HepG2 (cell line): ENCODE data around the gene DNAJB11. TPM values are rescaled to one million over a fixed set of nuclear protein-coding genes. Genes with fewer than 3 reads are reported as not detected.

Source experiments
- ARHGAP35 ChIP-seq: sonication (generic); formaldehyde crosslinking; IDR thresholded peaks from 2 replicates; pipeline ENCODE4 v1.9.0; 2022; ENCODE audit warnings: mild to moderate bottlenecking, inconsistent platforms, moderate library complexity, missing genetic modification reagents, borderline replicate concordance
- ARID2 ChIP-seq: sonication (generic); formaldehyde crosslinking; IDR thresholded peaks from 2 replicates; pipeline ENCODE4 v1.8.1; 2022; ENCODE audit warnings: mild to moderate bottlenecking, missing genetic modification reagents, borderline replicate concordance
- FOXM1 ChIP-seq: sonication (generic); formaldehyde crosslinking; IDR thresholded peaks from 2 replicates; pipeline ENCODE4 v1.5.0; 2020; ENCODE audit warnings: missing genetic modification reagents
- NAIF1 ChIP-seq: sonication (generic); formaldehyde crosslinking; IDR thresholded peaks from 2 replicates; pipeline ENCODE4 v1.5.0; 2020; ENCODE audit warnings: mild to moderate bottlenecking, missing genetic modification reagents, borderline replicate concordance
- SRF ChIP-seq: IDR thresholded peaks from 2 replicates; pipeline ENCODE4 v1.6.1; 2011; ENCODE audit warnings: mild to moderate bottlenecking, low read depth, low read length, moderate library complexity
- U2AF2 ChIP-seq: fragments of 200-400 bp; formaldehyde crosslinking; IDR thresholded peaks from 2 replicates; pipeline ENCODE4 v1.6.1; 2017; ENCODE audit warnings: low read depth, mild to moderate bottlenecking, low read length
- ZFP37 ChIP-seq: sonication (generic); formaldehyde crosslinking; IDR thresholded peaks from 2 replicates; pipeline ENCODE4 v1.4.0; 2020; ENCODE audit warnings: missing genetic modification reagents, borderline replicate concordance
- ZNF512 ChIP-seq: sonication (generic); formaldehyde crosslinking; IDR thresholded peaks from 2 replicates; pipeline ENCODE4 v1.4.0; 2020; ENCODE audit warnings: mild to moderate bottlenecking, missing genetic modification reagents
- ZNF652 ChIP-seq: IDR thresholded peaks from 2 replicates; pipeline ENCODE4 v1.6.1; 2016; ENCODE audit warnings: low read depth, borderline replicate concordance
- ZNF775 ChIP-seq: sonication (generic); formaldehyde crosslinking; IDR thresholded peaks from 2 replicates; pipeline ENCODE4 v1.4.0; 2020; ENCODE audit warnings: missing genetic modification reagents, mild to moderate bottlenecking, moderate library complexity, borderline replicate concordance
- polyA plus RNA-seq, 8 experiments: library from polyadenylated mRNA; depleted of rRNA in 3 of 8; stranded (reverse) in 7 of 8; unstranded in 1 of 8; fragments of >200 nt; fragmentation: Illumina TruSeq in 4 of 8; extraction: Trizol in 4 of 8; gene quantifications; 2 replicates each; pipeline versions ENCODE4 v1.2.1 to v1.2.3, GENCODE V29; 2011 to 2016; ENCODE audit warnings: low read depth in 4 of 8, missing spikeins in 1 of 8, mixed read lengths in 1 of 8; ENCODE audit not compliant: insufficient read depth in 1 of 8
- total RNA-seq, 5 experiments: library from RNA; depleted of rRNA; stranded (reverse); fragments of >200 nt; fragmentation: Illumina TruSeq; extraction: Trizol; gene quantifications; 2 replicates each; pipeline ENCODE4 v1.2.3, GENCODE V29; 2016; ENCODE audit warnings: low read depth in 1 of 5
- TF ChIP-seq, protein P1 (sequence below): IDR thresholded peaks from 2 replicates; pipeline ENCODE4 v1.6.1; 2012; ENCODE audit warnings: low read depth, low read length, improper control_type of control experiment
- TF ChIP-seq, protein P2 (sequence below): sonication (generic); formaldehyde crosslinking; conservative IDR thresholded peaks from 2 replicates; pipeline ENCODE4 v1.8.0; 2022; ENCODE audit warnings: missing genetic modification reagents
- TF ChIP-seq, protein P3 (sequence below): sonication (generic); formaldehyde crosslinking; IDR thresholded peaks from 2 replicates; pipeline ENCODE4 v1.5.0; 2020; ENCODE audit warnings: mild to moderate bottlenecking, missing genetic modification reagents, borderline replicate concordance

DNAJB11 gene
- total and polyA plus RNA-seq, 2 of the 13 experiments (the other 11 are each of a cell fraction or from before 2014, with no cell fraction given) = 41.0 to 132 TPM

DNA sequence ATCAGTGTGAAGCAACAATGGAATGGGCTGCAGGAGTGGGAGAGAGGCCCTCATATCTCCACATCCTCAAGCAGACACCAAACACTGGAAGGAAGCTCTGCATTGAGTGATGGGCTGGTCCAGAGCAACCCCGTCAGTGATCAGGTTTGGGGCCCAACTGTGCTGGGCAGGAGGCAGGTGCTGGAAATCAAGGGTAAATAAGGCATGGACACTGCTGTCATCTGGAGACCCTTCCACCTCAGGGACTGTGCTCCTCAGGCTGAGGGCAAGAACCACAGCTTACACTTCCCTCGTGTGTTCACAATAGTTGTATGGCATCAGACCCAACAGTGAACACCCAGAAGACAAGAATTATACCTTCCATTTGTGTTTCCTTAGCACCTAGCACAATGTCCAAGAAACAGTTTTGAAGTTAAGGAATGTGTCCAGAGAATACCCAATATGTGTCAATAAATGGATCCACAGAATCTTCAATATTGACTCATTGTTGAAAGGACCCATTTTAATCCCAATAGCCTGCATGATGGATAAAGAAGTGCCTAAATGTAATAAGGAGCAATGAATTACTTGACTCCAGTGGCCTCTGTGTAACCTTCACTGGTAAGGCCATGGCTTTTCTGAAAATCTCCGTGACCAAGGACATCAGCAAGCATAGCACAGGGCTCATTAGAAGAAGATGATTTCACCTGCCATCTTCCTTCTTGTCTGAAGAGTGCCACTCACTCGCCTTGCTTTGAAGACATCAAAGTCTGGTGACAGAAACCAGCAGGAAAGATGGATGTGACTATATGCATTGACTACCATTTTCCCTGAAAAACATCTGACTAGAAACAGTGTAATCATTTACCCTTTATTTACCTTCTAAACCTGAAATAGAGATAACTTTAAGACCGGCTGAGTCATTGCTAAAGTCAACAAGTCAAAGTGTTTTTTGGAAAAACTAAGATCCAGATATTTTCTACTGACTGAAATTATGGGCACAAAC lies 35.3 kb downstream of the DNAJB11 start (continued):
- TF ChIP-seq, protein P1, sequence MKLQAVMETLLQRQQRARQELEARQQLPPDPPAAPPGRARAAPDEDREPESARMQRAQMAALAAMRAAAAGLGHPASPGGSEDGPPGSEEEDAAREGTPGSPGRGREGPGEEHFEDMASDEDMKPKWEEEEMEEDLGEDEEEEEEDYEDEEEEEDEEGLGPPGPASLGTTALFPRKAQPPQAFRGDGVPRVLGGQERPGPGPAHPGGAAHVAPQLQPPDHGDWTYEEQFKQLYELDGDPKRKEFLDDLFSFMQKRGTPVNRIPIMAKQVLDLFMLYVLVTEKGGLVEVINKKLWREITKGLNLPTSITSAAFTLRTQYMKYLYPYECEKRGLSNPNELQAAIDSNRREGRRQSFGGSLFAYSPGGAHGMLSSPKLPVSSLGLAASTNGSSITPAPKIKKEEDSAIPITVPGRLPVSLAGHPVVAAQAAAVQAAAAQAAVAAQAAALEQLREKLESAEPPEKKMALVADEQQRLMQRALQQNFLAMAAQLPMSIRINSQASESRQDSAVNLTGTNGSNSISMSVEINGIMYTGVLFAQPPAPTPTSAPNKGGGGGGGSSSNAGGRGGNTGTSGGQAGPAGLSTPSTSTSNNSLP = peak; percentile 77
- TF ChIP-seq ZFP37 (CRISPR knock-in tag) (no peak), ARID2 (CRISPR knock-in tag) (peak; percentile 60; the same call in 1 of the 2 replicates), U2AF2 (no peak), SRF (no peak), ZNF775 (CRISPR knock-in tag) (no peak), FOXM1 (CRISPR knock-in tag) (no peak), NAIF1 (CRISPR knock-in tag) (no peak), ARHGAP35 (CRISPR knock-in tag) (no peak), ZNF512 (CRISPR knock-in tag) (no peak), ZNF652 (peak; percentile 63; the same call in 1 of the 2 replicates)
- TF ChIP-seq, protein P2, sequence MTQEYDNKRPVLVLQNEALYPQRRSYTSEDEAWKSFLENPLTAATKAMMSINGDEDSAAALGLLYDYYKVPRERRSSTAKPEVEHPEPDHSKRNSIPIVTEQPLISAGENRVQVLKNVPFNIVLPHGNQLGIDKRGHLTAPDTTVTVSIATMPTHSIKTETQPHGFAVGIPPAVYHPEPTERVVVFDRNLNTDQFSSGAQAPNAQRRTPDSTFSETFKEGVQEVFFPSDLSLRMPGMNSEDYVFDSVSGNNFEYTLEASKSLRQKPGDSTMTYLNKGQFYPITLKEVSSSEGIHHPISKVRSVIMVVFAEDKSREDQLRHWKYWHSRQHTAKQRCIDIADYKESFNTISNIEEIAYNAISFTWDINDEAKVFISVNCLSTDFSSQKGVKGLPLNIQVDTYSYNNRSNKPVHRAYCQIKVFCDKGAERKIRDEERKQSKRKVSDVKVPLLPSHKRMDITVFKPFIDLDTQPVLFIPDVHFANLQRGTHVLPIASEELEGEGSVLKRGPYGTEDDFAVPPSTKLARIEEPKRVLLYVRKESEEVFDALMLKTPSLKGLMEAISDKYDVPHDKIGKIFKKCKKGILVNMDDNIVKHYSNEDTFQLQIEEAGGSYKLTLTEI (CRISPR knock-in tag) = no peak
- TF ChIP-seq, protein P3, sequence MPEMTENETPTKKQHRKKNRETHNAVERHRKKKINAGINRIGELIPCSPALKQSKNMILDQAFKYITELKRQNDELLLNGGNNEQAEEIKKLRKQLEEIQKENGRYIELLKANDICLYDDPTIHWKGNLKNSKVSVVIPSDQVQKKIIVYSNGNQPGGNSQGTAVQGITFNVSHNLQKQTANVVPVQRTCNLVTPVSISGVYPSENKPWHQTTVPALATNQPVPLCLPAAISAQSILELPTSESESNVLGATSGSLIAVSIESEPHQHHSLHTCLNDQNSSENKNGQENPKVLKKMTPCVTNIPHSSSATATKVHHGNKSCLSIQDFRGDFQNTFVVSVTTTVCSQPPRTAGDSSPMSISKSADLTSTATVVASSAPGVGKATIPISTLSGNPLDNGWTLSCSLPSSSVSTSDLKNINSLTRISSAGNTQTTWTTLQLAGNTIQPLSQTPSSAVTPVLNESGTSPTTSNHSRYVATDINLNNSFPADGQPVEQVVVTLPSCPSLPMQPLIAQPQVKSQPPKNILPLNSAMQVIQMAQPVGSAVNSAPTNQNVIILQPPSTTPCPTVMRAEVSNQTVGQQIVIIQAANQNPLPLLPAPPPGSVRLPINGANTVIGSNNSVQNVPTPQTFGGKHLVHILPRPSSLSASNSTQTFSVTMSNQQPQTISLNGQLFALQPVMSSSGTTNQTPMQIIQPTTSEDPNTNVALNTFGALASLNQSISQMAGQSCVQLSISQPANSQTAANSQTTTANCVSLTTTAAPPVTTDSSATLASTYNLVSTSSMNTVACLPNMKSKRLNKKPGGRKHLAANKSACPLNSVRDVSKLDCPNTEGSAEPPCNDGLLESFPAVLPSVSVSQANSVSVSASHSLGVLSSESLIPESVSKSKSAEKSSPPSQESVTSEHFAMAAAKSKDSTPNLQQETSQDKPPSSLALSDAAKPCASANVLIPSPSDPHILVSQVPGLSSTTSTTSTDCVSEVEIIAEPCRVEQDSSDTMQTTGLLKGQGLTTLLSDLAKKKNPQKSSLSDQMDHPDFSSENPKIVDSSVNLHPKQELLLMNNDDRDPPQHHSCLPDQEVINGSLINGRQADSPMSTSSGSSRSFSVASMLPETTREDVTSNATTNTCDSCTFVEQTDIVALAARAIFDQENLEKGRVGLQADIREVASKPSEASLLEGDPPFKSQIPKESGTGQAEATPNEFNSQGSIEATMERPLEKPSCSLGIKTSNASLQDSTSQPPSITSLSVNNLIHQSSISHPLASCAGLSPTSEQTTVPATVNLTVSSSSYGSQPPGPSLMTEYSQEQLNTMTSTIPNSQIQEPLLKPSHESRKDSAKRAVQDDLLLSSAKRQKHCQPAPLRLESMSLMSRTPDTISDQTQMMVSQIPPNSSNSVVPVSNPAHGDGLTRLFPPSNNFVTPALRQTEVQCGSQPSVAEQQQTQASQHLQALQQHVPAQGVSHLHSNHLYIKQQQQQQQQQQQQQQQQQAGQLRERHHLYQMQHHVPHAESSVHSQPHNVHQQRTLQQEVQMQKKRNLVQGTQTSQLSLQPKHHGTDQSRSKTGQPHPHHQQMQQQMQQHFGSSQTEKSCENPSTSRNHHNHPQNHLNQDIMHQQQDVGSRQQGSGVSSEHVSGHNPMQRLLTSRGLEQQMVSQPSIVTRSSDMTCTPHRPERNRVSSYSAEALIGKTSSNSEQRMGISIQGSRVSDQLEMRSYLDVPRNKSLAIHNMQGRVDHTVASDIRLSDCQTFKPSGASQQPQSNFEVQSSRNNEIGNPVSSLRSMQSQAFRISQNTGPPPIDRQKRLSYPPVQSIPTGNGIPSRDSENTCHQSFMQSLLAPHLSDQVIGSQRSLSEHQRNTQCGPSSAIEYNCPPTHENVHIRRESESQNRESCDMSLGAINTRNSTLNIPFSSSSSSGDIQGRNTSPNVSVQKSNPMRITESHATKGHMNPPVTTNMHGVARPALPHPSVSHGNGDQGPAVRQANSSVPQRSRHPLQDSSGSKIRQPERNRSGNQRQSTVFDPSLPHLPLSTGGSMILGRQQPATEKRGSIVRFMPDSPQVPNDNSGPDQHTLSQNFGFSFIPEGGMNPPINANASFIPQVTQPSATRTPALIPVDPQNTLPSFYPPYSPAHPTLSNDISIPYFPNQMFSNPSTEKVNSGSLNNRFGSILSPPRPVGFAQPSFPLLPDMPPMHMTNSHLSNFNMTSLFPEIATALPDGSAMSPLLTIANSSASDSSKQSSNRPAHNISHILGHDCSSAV = no peak
